Panc1 (cell line): ENCODE measurements around the gene NFIB. TPM values are rescaled to one million over a fixed set of nuclear protein-coding genes. Genes with fewer than 3 reads are reported as not detected.

Experiments used
- ATAC-seq: fragments of 200-7000 bp; cut with Tn5 transposase; 2 replicates; pipeline ENCODE4 v1.9.1; 2020; ENCODE audit warnings: mild to moderate bottlenecking, moderate library complexity
- BruUV-seq: library from RNA; stranded (reverse); fragments of 400-500 nt; replicated peaks from 2 replicates; lab custom pipeline; 2021; lab: Mats Ljungman, UMichigan
- CTCF ChIA-PET: fragments of 300-600 bp; sonication (Branson Sonifier 250); formaldehyde crosslinking; loops from one replicate; lab custom pipeline; 2022; ENCODE audit warnings: antibody characterized with exemption; lab: Charles Lee
- POLR2A ChIA-PET: fragments of 300-600 bp; sonication (Branson Sonifier 250); formaldehyde crosslinking; loops from one replicate; lab custom pipeline; 2022; ENCODE audit warnings: antibody characterized with exemption; lab: Charles Lee
- DNase-seq: peaks from one replicate; pipeline ENCODE4 v3.0.0-alpha.2; 2010; ENCODE audit warnings: low read depth, low spot score
- H3K27ac ChIP-seq: 2 replicates; pipeline ENCODE4 v1.5.1; 2011; ENCODE audit warnings: mild to moderate bottlenecking, low read length, inconsistent platforms
- H3K27me3 ChIP-seq: fragments of 200-500 bp; sonication (Bioruptor generic); 2 replicates; pipeline ENCODE4 v1.6.0; 2014; ENCODE audit warnings: low read length, inconsistent platforms; ENCODE audit not compliant: control insufficient read depth, insufficient read depth
- H3K36me3 ChIP-seq: fragments of 200-500 bp; sonication (Bioruptor generic); 2 replicates; pipeline ENCODE4 v1.5.1; 2014; ENCODE audit warnings: inconsistent platforms, mild to moderate bottlenecking, low read length, moderate library complexity; ENCODE audit not compliant: control insufficient read depth, insufficient read depth
- H3K4me1 ChIP-seq: 2 replicates; pipeline ENCODE4 v1.5.1; 2011; ENCODE audit warnings: inconsistent platforms, mild to moderate bottlenecking, low read length, moderate library complexity; ENCODE audit not compliant: control insufficient read depth, insufficient read depth
- H3K4me3 ChIP-seq, 2 experiments: 2 replicates each; pipeline ENCODE4 v1.5.1; 2011 to 2012; ENCODE audit warnings: low read depth in 2 of 2, low read length in 2 of 2, mild to moderate bottlenecking in 2 of 2, inconsistent platforms in 1 of 2, moderate library complexity in 1 of 2
- H3K9me3 ChIP-seq: fragments of 200-500 bp; sonication (Bioruptor generic); 2 replicates; pipeline ENCODE4 v1.5.1; 2014; ENCODE audit warnings: low read depth, mild to moderate bottlenecking, inconsistent platforms, low read length, moderate library complexity; ENCODE audit not compliant: control insufficient read depth, insufficient read depth
- CTCF ChIP-seq: fragments of 450-650 bp; IDR thresholded peaks from 2 replicates; pipeline ENCODE4 v1.5.1; 2017; ENCODE audit warnings: mild to moderate bottlenecking
- POLR2AphosphoS5 ChIP-seq: IDR thresholded peaks from 2 replicates; pipeline ENCODE4 v1.6.1; 2012; ENCODE audit warnings: mild to moderate bottlenecking, low read depth, low read length, moderate library complexity
- REST ChIP-seq, 2 experiments: IDR thresholded peaks; 2 replicates each; pipeline ENCODE4 v1.6.1; 2011 to 2012; ENCODE audit warnings: low read depth in 2 of 2, control low read depth in 1 of 2, low read length in 1 of 2, mild to moderate bottlenecking in 1 of 2, moderate library complexity in 1 of 2; ENCODE audit not compliant: insufficient read depth in 1 of 2
- SIN3A ChIP-seq: IDR thresholded peaks from 2 replicates; pipeline ENCODE4 v1.6.1; 2012; ENCODE audit warnings: low read depth, mild to moderate bottlenecking, low read length, moderate library complexity, borderline replicate concordance; ENCODE audit not compliant: insufficient read depth
- TCF7L2 ChIP-seq: IDR thresholded peaks from 2 replicates; pipeline ENCODE4 v1.6.1; 2011; ENCODE audit warnings: mild to moderate bottlenecking, low read depth, low read length, inconsistent platforms
- in situ Hi-C: cut with HindIII; loops from 2 replicates; pipeline ENCODE4 v1.10.0; 2016; ENCODE audit warnings: low sequenced_read_pairs, low pct_unique_long_range_greater_than_20kb
- intact Hi-C: fragments of 100-400 bp; cut with micrococcal nuclease; formaldehyde crosslinking; loops from one replicate; pipeline ENCODE4 v1.10.0; 2022; ENCODE audit not compliant: unreplicated experiment
- total RNA-seq: library from RNA; stranded (reverse); gene quantifications from one replicate; pipeline ENCODE4 v1.2.1, GENCODE V29; 2021; ENCODE audit not compliant: unreplicated experiment

Gene NFIB
- total RNA-seq, 1 experiment from 2014 or later: 26.7 TPM

GRCh38 chr9:14111696-14112095 is 202.2 kb downstream of the NFIB start:
- no peak for ATAC-seq
- no peaks in the 10 kb centered on the region for H3K36me3 ChIP-seq
- CTCF ChIA-PET: no interaction called here

GRCh38 chr9:14107977-14108376 is 206.0 kb downstream of the NFIB start:
- intact Hi-C loops (loop anchor here (10.0 kb wide), 1 partner anchor 423 kb away; no protein-coding TSS in a partner anchor), in situ Hi-C loops (no loop called here)
- Histone ChIP-seq H3K4me3 (no peak overlapping the region), H3K9me3 (no peaks in the 10 kb centered on the region), H3K27me3 (no peaks in the 10 kb centered on the region), H3K4me1 (no peaks in the 10 kb centered on the region), H3K27ac (no peak overlapping the region), H3K36me3 (no peaks in the 10 kb centered on the region)
- no TSS peak for BruUV-seq
- no peak for ATAC-seq
- CTCF ChIA-PET: no interaction called here
- POLR2A ChIA-PET: no interaction called here
- no peak for TF ChIP-seq CTCF
- no peak for TF ChIP-seq POLR2AphosphoS5
- TF ChIP-seq TCF7L2: no peak
- DNase-seq: no peak

More at GRCh38 chr9:14111696-14112095, 202.2 kb downstream of the NFIB start:
- TF ChIP-seq TCF7L2 (no peak), REST (IDR thresholded peaks at IDR 0.05; ENCODE audit: insufficient read depth in 1 of 2, low read depth in 2 of 2, low read length in 1 of 2) (no peak), POLR2AphosphoS5 (no peak), CTCF (no peak), SIN3A (no peak)
- BruUV-seq: no TSS peak
- no peak overlapping the region for H3K4me3 ChIP-seq
- POLR2A ChIA-PET: no interaction called here
- no peaks in the 10 kb centered on the region for H3K9me3 ChIP-seq
- no peaks in the 10 kb centered on the region for H3K27me3 ChIP-seq
- intact Hi-C loops (no loop called here), in situ Hi-C loops (no loop called here)
- no peaks in the 10 kb centered on the region for H3K4me1 ChIP-seq
- H3K27ac ChIP-seq: no peak overlapping the region
- DNase-seq: no peak
